ENCODE data around the gene LIN7A.

DNA sequence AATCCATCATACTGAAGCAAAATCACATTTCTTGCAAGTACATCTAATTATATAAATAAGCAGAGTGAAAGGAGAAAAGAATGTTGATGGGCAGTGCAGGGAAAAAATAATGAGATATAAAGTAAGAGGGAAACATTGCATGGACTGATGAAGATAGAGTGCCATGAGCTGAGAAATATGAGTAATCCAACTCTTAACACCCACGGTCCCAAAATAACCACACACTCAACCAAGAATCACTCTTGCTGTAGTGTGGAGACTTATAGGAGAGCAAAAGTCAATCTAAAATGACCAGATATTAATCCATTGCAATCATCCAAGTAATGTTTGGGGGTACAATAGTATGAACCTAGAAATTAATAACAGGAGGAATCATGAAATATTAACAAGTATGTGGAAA is 180.9 kb downstream of the LIN7A start:
- TF ChIP-seq, protein P1, sequence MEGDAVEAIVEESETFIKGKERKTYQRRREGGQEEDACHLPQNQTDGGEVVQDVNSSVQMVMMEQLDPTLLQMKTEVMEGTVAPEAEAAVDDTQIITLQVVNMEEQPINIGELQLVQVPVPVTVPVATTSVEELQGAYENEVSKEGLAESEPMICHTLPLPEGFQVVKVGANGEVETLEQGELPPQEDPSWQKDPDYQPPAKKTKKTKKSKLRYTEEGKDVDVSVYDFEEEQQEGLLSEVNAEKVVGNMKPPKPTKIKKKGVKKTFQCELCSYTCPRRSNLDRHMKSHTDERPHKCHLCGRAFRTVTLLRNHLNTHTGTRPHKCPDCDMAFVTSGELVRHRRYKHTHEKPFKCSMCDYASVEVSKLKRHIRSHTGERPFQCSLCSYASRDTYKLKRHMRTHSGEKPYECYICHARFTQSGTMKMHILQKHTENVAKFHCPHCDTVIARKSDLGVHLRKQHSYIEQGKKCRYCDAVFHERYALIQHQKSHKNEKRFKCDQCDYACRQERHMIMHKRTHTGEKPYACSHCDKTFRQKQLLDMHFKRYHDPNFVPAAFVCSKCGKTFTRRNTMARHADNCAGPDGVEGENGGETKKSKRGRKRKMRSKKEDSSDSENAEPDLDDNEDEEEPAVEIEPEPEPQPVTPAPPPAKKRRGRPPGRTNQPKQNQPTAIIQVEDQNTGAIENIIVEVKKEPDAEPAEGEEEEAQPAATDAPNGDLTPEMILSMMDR (IDR thresholded peaks at IDR 0.05), result no peak
- TF ChIP-seq POLR2AphosphoS5 (IDR thresholded peaks at IDR 0.05) (no peak), EP300 (IDR thresholded peaks at IDR 0.05; ENCODE audit: low read depth) (no peak), POLR2A (IDR thresholded peaks at IDR 0.05) (no peak)

All from transverse colon (tissue), 4 donors.